ENCODE measurements around the gene IFNG.

GRCh38 chr12:68162374-68162773 is 2.8 kb upstream of the IFNG start:
- TF ChIP-seq POLR2A (IDR thresholded peaks at IDR 0.05; ENCODE audit: low read length) (no peak), GATA1 (IDR thresholded peaks at IDR 0.05; ENCODE audit: low read depth, low read length) (no peak)

All from erythroblast (primary cell).